ENCODE results near the gene CHIA.

CHIA gene

DNA sequence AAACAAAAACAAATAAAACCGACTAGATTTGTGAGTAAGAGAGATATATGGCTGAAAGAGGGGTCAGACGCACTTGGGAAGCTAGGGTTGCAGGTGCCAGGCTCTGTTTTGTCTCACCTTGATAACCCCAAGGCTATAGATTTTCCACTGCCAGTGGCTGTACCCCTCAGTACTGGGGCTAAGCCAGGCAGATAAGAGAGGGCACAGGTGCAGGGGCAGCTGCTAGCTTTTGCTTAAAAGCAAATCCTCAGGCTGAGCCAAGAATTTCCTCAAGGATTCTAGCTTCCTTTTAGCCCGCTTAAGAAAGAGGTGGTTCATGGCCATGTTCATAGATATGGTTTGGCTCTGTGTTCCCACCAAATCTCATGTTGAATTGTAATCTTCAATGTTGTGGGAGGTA lies 79.0 kb downstream of the CHIA start:
- DNase-seq, result no peak
